HEK293 (cell line): Measurements from ENCODE around the gene CD8A.

ENCODE experiments used
- CTCF ChIA-PET: fragments of 350-600 bp; formaldehyde crosslinking; extraction: SDS; loops from one replicate; lab custom pipeline; 2021; ENCODE audit warnings: antibody characterized with exemption; lab: Yijun Ruan, JAX
- POLR2A ChIA-PET: fragments of 300-600 bp; formaldehyde crosslinking; extraction: SDS; loops from one replicate; lab custom pipeline; 2020; ENCODE audit warnings: antibody characterized with exemption, inconsistent platforms; lab: Yijun Ruan, JAX
- H3K27ac ChIP-seq: fragments of 200-500 bp; sonication (Bioruptor generic); 2 replicates; pipeline ENCODE4 v1.5.1; 2014; ENCODE audit warnings: low read depth, low read length, control low read depth, inconsistent platforms; ENCODE audit errors: extremely low read depth
- H3K36me3 ChIP-seq, 2 experiments: fragments of 200-500 bp in 1 of 2; sonication (Bioruptor generic) in 1 of 2; 1 replicate in 1 of 2; 2 replicates in 1 of 2; pipeline ENCODE4 v1.5.1; 2014 to 2017; ENCODE audit warnings: inconsistent platforms in 2 of 2, low read length in 2 of 2; ENCODE audit not compliant: control insufficient read depth in 2 of 2, insufficient read depth in 1 of 2
- H3K4me1 ChIP-seq: fragments of 200-500 bp; sonication (Bioruptor generic); 2 replicates; pipeline ENCODE4 v1.5.1; 2014; ENCODE audit warnings: mild to moderate bottlenecking, low read length, inconsistent platforms; ENCODE audit not compliant: control insufficient read depth, insufficient read depth
- H3K4me3 ChIP-seq: 2 replicates; pipeline ENCODE4 v1.5.1; 2011; ENCODE audit warnings: low read depth, mild to moderate bottlenecking, control low read depth, low read length, moderate library complexity
- H3K9me3 ChIP-seq: fragments of 200-500 bp; sonication (Bioruptor generic); 2 replicates; pipeline ENCODE4 v1.5.1; 2014; ENCODE audit warnings: low read depth, low read length, inconsistent platforms; ENCODE audit not compliant: control insufficient read depth, insufficient read depth
- ELK4 ChIP-seq: IDR thresholded peaks from 2 replicates; pipeline ENCODE4 v1.6.1; 2011; ENCODE audit warnings: mild to moderate bottlenecking, low read depth, low read length, borderline replicate concordance
- GFI1B ChIP-seq: fragments of 450-650 bp; formaldehyde crosslinking; IDR thresholded peaks from 2 replicates; pipeline ENCODE4 v1.5.1; 2016; ENCODE audit warnings: missing biosample characterization, missing genetic modification characterization
- GLIS1 ChIP-seq: fragments of 450-650 bp; formaldehyde crosslinking; IDR thresholded peaks from 2 replicates; pipeline ENCODE4 v1.5.1; 2016; ENCODE audit warnings: missing biosample characterization, missing genetic modification characterization
- KLF7 ChIP-seq: fragments of 450-650 bp; formaldehyde crosslinking; IDR thresholded peaks from 2 replicates; pipeline ENCODE4 v1.5.1; 2016; ENCODE audit warnings: missing biosample characterization, missing genetic modification characterization, borderline replicate concordance
- PATZ1 ChIP-seq: fragments of 450-650 bp; formaldehyde crosslinking; IDR thresholded peaks from 2 replicates; pipeline ENCODE4 v1.5.1; 2016; ENCODE audit warnings: missing biosample characterization, missing genetic modification characterization
- ZBTB17 ChIP-seq: fragments of 450-650 bp; formaldehyde crosslinking; IDR thresholded peaks from 2 replicates; pipeline ENCODE4 v1.5.1; 2016; ENCODE audit warnings: missing biosample characterization, missing genetic modification characterization
- ZFP37 ChIP-seq: fragments of 450-650 bp; formaldehyde crosslinking; IDR thresholded peaks from 2 replicates; pipeline ENCODE4 v1.5.1; 2016; ENCODE audit warnings: missing biosample characterization, missing genetic modification characterization
- ZNF148 ChIP-seq: fragments of 450-650 bp; formaldehyde crosslinking; IDR thresholded peaks from 2 replicates; pipeline ENCODE4 v1.5.0; 2017; ENCODE audit warnings: missing biosample characterization, missing genetic modification characterization, borderline replicate concordance
- ZNF18 ChIP-seq: fragments of 450-650 bp; formaldehyde crosslinking; IDR thresholded peaks from 2 replicates; pipeline ENCODE4 v1.5.1; 2016; ENCODE audit warnings: missing biosample characterization, missing genetic modification characterization
- ZNF19 ChIP-seq: fragments of 450-650 bp; formaldehyde crosslinking; IDR thresholded peaks from 2 replicates; pipeline ENCODE4; 2016; ENCODE audit warnings: missing biosample characterization, missing genetic modification characterization, low read depth
- ZNF404 ChIP-seq: fragments of 450-650 bp; formaldehyde crosslinking; IDR thresholded peaks from 2 replicates; pipeline ENCODE4 v1.5.1; 2017; ENCODE audit warnings: missing biosample characterization, missing genetic modification characterization
- ZNF488 ChIP-seq: fragments of 450-650 bp; formaldehyde crosslinking; IDR thresholded peaks from 2 replicates; pipeline ENCODE4 v1.5.1; 2016; ENCODE audit warnings: missing biosample characterization, missing genetic modification characterization
- ZNF518A ChIP-seq: fragments of 450-650 bp; formaldehyde crosslinking; conservative IDR thresholded peaks from 2 replicates; pipeline ENCODE4 v1.5.1; 2016; ENCODE audit warnings: low read depth, missing biosample characterization, missing genetic modification characterization
- ZNF658 ChIP-seq: fragments of 450-650 bp; formaldehyde crosslinking; IDR thresholded peaks from 2 replicates; pipeline ENCODE4; 2016; ENCODE audit warnings: missing biosample characterization, missing genetic modification characterization
- ZNF701 ChIP-seq: fragments of 450-650 bp; formaldehyde crosslinking; IDR thresholded peaks from 2 replicates; pipeline ENCODE4 v1.5.1; 2016; ENCODE audit warnings: missing biosample characterization, missing genetic modification characterization
- ZNF747 ChIP-seq: fragments of 450-650 bp; formaldehyde crosslinking; IDR thresholded peaks from 2 replicates; pipeline ENCODE4 v1.5.1; 2016; ENCODE audit warnings: missing biosample characterization, missing genetic modification characterization
- ZNF76 ChIP-seq: fragments of 450-650 bp; formaldehyde crosslinking; IDR thresholded peaks from 2 replicates; pipeline ENCODE4; 2016; ENCODE audit warnings: low read depth, missing biosample characterization, missing genetic modification characterization, borderline replicate concordance
- ZNF777 ChIP-seq: fragments of 450-650 bp; formaldehyde crosslinking; IDR thresholded peaks from 2 replicates; pipeline ENCODE4 v1.5.1; 2017; ENCODE audit warnings: missing biosample characterization, missing genetic modification characterization, borderline replicate concordance
- ZSCAN30 ChIP-seq: fragments of 450-650 bp; IDR thresholded peaks from 2 replicates; pipeline ENCODE4 v1.5.1; 2018; ENCODE audit warnings: missing biosample characterization, mild to moderate bottlenecking, missing genetic modification characterization, moderate library complexity

The CD8A gene

GRCh38 chr2:86752934-86753333 lies 37.8 kb downstream of the CD8A start:
- no peak for TF ChIP-seq ZFP37 (tag by site-specific recombination)
- TF ChIP-seq GLIS1: no peak
- TF ChIP-seq ZSCAN30 (tag by site-specific recombination): no peak
- no peak for TF ChIP-seq ZNF658
- no peak for TF ChIP-seq ZNF19 (tag by site-specific recombination)
- TF ChIP-seq PATZ1: no peak
- TF ChIP-seq ZNF701 (tag by site-specific recombination): no peak
- no peak for TF ChIP-seq GFI1B (tag by site-specific recombination)
- TF ChIP-seq ZNF488 (tag by site-specific recombination): no peak
- TF ChIP-seq ZBTB17: no peak
- TF ChIP-seq ZNF148 (tag by site-specific recombination): no peak
- no peak for TF ChIP-seq KLF7 (tag by site-specific recombination)
- no peak for TF ChIP-seq ZNF747 (tag by site-specific recombination)
- CTCF ChIA-PET: interaction anchor here (3.6 kb wide), 1 partner anchor 11 kb away, joined by 32 read pairs; no protein-coding TSS in a partner anchor
- no peaks in the 10 kb centered on the region for H3K9me3 ChIP-seq
- H3K4me3 ChIP-seq: no peak overlapping the region
- no peak overlapping the region for H3K27ac ChIP-seq
- POLR2A ChIA-PET: no interaction called here
- 0 out of 2 replicates have a peak, but pooled peaks cover 3% of the 10 kb centered on the region for H3K4me1 ChIP-seq
- peaks cover 25 to 64% of the 10 kb centered on the region in 2 experiments for H3K36me3 ChIP-seq

GRCh38 chr2:86751778-86752177 lies 38.9 kb downstream of the CD8A start:
- no peaks in the 10 kb centered on the region for H3K9me3 ChIP-seq
- H3K27ac ChIP-seq: no peak overlapping the region
- CTCF ChIA-PET: interaction anchor here (0.6 to 3.6 kb wide), 2 partner anchors 12 to 319 kb away, joined by 3 to 32 read pairs; no protein-coding TSS in a partner anchor
- POLR2A ChIA-PET: no interaction called here
- 0 out of 2 replicates have a peak, but pooled peaks cover 4% of the 10 kb centered on the region for H3K4me1 ChIP-seq
- H3K36me3 ChIP-seq: peaks cover 25 to 58% of the 10 kb centered on the region in 2 experiments
- no peak overlapping the region for H3K4me3 ChIP-seq
- TF ChIP-seq ZNF518A (tag by site-specific recombination) (no peak), ZNF777 (tag by site-specific recombination) (no peak), ZNF488 (tag by site-specific recombination) (no peak), ZNF18 (no peak), ZNF404 (tag by site-specific recombination) (no peak), ELK4 (no peak), ZNF76 (tag by site-specific recombination) (no peak)
